GM12878 (cell line): ENCODE results near the gene C10orf143. TPM values are rescaled to one million over a fixed set of nuclear protein-coding genes. Genes with fewer than 3 reads are reported as not detected.

ENCODE experiments used
- ATAC-seq: fragments of 200-7000 bp; cut with Tn5 transposase; 3 replicates; pipeline ENCODE4 v1.9.1; 2020; ENCODE audit warnings: mild to moderate bottlenecking, moderate library complexity
- BruUV-seq: library from RNA; stranded (reverse); fragments of 400-500 nt; replicated peaks from 2 replicates; lab custom pipeline; 2021; lab: Mats Ljungman, UMichigan
- CTCF ChIA-PET: fragments of 300-600 bp; sonication (Branson Sonifier 250); formaldehyde crosslinking; extraction: SDS; loops from one replicate; lab custom pipeline; 2021; ENCODE audit warnings: inconsistent platforms; lab: Yijun Ruan, JAX
- POLR2A ChIA-PET: fragments of 350-600 bp; formaldehyde crosslinking; extraction: SDS; loops from one replicate; lab custom pipeline; 2021; ENCODE audit warnings: inconsistent platforms; lab: Charles Lee
- RAD21 ChIA-PET: fragments of 300-600 bp; sonication (Branson Sonifier 250); formaldehyde crosslinking; loops from one replicate; lab custom pipeline; 2023; ENCODE audit warnings: antibody characterized with exemption; ENCODE audit not compliant: unreplicated experiment; lab: Charles Lee
- SMC1A ChIA-PET: fragments of 300-600 bp; sonication (Branson Sonifier 250); formaldehyde crosslinking; loops from one replicate; lab custom pipeline; 2023; ENCODE audit not compliant: unreplicated experiment, uncharacterized antibody; lab: Charles Lee
- DNase-seq: peaks from one replicate; pipeline ENCODE4 v3.0.0-alpha.2; 2011; ENCODE audit warnings: low read depth, low spot score
- FAIRE-seq: peaks from 3 replicates; lab custom pipeline; 2011; peaks lifted over from hg19 to GRCh38; lab: Jason Lieb, UNC
- H2AFZ ChIP-seq: 2 replicates; pipeline ENCODE4 v1.6.0; 2011; ENCODE audit warnings: low read depth, low read length, control low read depth; ENCODE audit not compliant: control insufficient read depth
- H3K27ac ChIP-seq: 2 replicates; pipeline ENCODE4 v1.5.1; 2011; ENCODE audit warnings: control low read depth; ENCODE audit not compliant: control insufficient read depth, insufficient read depth
- H3K27me3 ChIP-seq, 2 experiments: replicated peaks in 1 of 2; 2 replicates each; pipeline versions ENCODE4 v1.6.0 to v1.6.1; 2011; ENCODE audit warnings: low read length in 1 of 2; ENCODE audit not compliant: control insufficient read depth in 2 of 2, insufficient read depth in 2 of 2
- H3K36me3 ChIP-seq, 2 experiments: 2 replicates each; pipeline ENCODE4 v1.5.1; 2011; ENCODE audit warnings: low read length in 1 of 2; ENCODE audit not compliant: control insufficient read depth in 2 of 2, insufficient read depth in 2 of 2
- H3K4me1 ChIP-seq: 2 replicates; pipeline ENCODE4 v1.6.1; 2011; ENCODE audit warnings: mild to moderate bottlenecking, low read length, moderate library complexity, mixed read lengths; ENCODE audit not compliant: control insufficient read depth, insufficient read depth
- H3K4me2 ChIP-seq: 2 replicates; pipeline ENCODE4 v1.6.0; 2011; ENCODE audit warnings: control low read depth; ENCODE audit not compliant: control insufficient read depth, insufficient read depth
- H3K4me3 ChIP-seq: fragments of 200-600 bp; sonication (generic); 2 replicates; pipeline ENCODE4 v1.5.1; 2016
- H3K79me2 ChIP-seq: 2 replicates; pipeline ENCODE4 v1.6.0; 2011; ENCODE audit warnings: low read length; ENCODE audit not compliant: control insufficient read depth, insufficient read depth
- H3K9ac ChIP-seq: 2 replicates; pipeline ENCODE4 v1.8.0; 2011; ENCODE audit warnings: low read length, control low read depth, mixed read lengths; ENCODE audit not compliant: control insufficient read depth, insufficient read depth
- H3K9me3 ChIP-seq: replicated peaks from 3 replicates; pipeline ENCODE4 v1.5.1; 2011; ENCODE audit warnings: mild to moderate bottlenecking, low read length; ENCODE audit not compliant: control insufficient read depth, insufficient read depth
- H4K20me1 ChIP-seq: 2 replicates; pipeline ENCODE4 v1.6.0; 2011; ENCODE audit not compliant: control insufficient read depth, insufficient read depth
- ASH2L ChIP-seq: fragments of 300-600, 200-600 bp; sonication (generic); IDR thresholded peaks from 2 replicates; pipeline ENCODE4 v1.6.1; 2017; ENCODE audit warnings: low read depth, mild to moderate bottlenecking, borderline replicate concordance
- BCLAF1 ChIP-seq: fragments of 450-650 bp; IDR thresholded peaks from 2 replicates; pipeline ENCODE4 v1.6.1; 2017; ENCODE audit warnings: antibody characterized with exemption, mild to moderate bottlenecking, moderate library complexity
- IKZF2 ChIP-seq, 2 experiments: fragments of 450-650 bp; IDR thresholded peaks; 2 replicates each; pipeline ENCODE4 v1.6.1; 2017; ENCODE audit warnings: mild to moderate bottlenecking in 2 of 2, moderate library complexity in 2 of 2
- SIN3A ChIP-seq: IDR thresholded peaks from 2 replicates; pipeline ENCODE4 v1.6.1; 2012; ENCODE audit warnings: low read depth, low read length, improper control_type of control experiment
- USF1 ChIP-seq: IDR thresholded peaks from 2 replicates; pipeline ENCODE4 v1.6.1; 2011; ENCODE audit warnings: borderline replicate concordance, low read depth, mild to moderate bottlenecking, moderate library complexity, mixed read lengths, low read length; ENCODE audit not compliant: insufficient read depth; ENCODE audit errors: extremely low read length
- ZBTB4 ChIP-seq: fragments of 450-650 bp; formaldehyde crosslinking; IDR thresholded peaks from 2 replicates; pipeline ENCODE4 v1.4.0; 2022; ENCODE audit warnings: mild to moderate bottlenecking, moderate library complexity
- ZNF622 ChIP-seq: fragments of 450-650 bp; IDR thresholded peaks from 2 replicates; pipeline ENCODE4 v1.6.1; 2017; ENCODE audit warnings: mild to moderate bottlenecking, inconsistent platforms
- in situ Hi-C: fragments of 300-500 bp; cut with MboI; formaldehyde crosslinking; loops from 9 replicates; pipeline ENCODE4 v1.14.3; 2018; ENCODE audit warnings: mixed read lengths
- intact Hi-C: fragments of 100-400 bp; cut with micrococcal nuclease; formaldehyde crosslinking; loops from one replicate; pipeline ENCODE4 v1.14.2; 2022; ENCODE audit not compliant: unreplicated experiment
- polyA plus RNA-seq, 11 experiments: library from polyadenylated mRNA; depleted of rRNA in 4 of 11; unstranded in 6 of 11; stranded (reverse) in 5 of 11; fragments of >200 nt; fragmentation: Nextera tagmentation in 4 of 11; fragmentation: Illumina TruSeq in 1 of 11; extraction: Ambion mirVana in 4 of 11; extraction: Trizol in 1 of 11; gene quantifications; 1 replicate in 1 of 11; 2 replicates in 10 of 11; pipeline versions ENCODE4 v1.2.1 to v1.2.3, GENCODE V29; 2011 to 2016; ENCODE audit warnings: inconsistent platforms in 2 of 11, missing spikeins in 2 of 11, low read depth in 1 of 11
- total RNA-seq, 4 experiments: library from RNA; depleted of rRNA in 3 of 4; stranded (reverse); fragments of >200 nt in 3 of 4; fragmentation: Illumina TruSeq in 1 of 4; extraction: Trizol in 1 of 4; gene quantifications; 2 replicates each; pipeline versions ENCODE4 v1.2.1 to v1.2.3, GENCODE V29; 2013 to 2021

C10orf143 gene
- total and polyA plus RNA-seq, 10 of the 15 experiments (the other 5 are each of a cell fraction or from before 2014, with no cell fraction given) = 0.64 to 7.9 (median 2.6) TPM

GRCh38 chr10:130072247-130072646, 38.4 kb downstream of the C10orf143 start:
- TF ChIP-seq BCLAF1 (no peak), IKZF2 (IDR thresholded peaks at IDR 0.05) (no peak), ASH2L (no peak), USF1 (no peak), ZNF622 (no peak), SIN3A (no peak), ZBTB4 (CRISPR knock-in tag) (no peak)
- no peaks in the 10 kb centered on the region for H3K4me1 ChIP-seq
- H3K27ac ChIP-seq = no peak overlapping the region
- no peaks in the 10 kb centered on the region for H4K20me1 ChIP-seq
- H3K79me2 ChIP-seq = no peaks in the 10 kb centered on the region
- no peak for FAIRE-seq
- no peak overlapping the region for H2AFZ ChIP-seq
- ChIA-PET SMC1A (interaction anchor here (0.7 kb wide), 1 partner anchor 19 kb away, joined by 3 read pairs; no protein-coding TSS in a partner anchor), RAD21 (no interaction called here), POLR2A (no interaction called here), CTCF (interaction anchor here (1.1 kb wide), 1 partner anchor 9 kb away, joined by 3 read pairs; no protein-coding TSS in a partner anchor)
- in situ Hi-C loops = no loop called here
- BruUV-seq = no TSS peak
- no peaks in the 10 kb centered on the region for H3K9me3 ChIP-seq
- no peak overlapping the region for H3K9ac ChIP-seq
- intact Hi-C loops = no loop called here
- ATAC-seq = no peak
- H3K4me3 ChIP-seq = no peak overlapping the region
- no peak overlapping the region for H3K4me2 ChIP-seq
- no peaks in the 10 kb centered on the region for H3K36me3 ChIP-seq
- no peak for DNase-seq
- H3K27me3 ChIP-seq = no peaks in the 10 kb centered on the region
